Choroid plexus epithelial cell (primary cell): Measurements from ENCODE around the gene DEFB114.
"Not testable (repeated sequence)": the region's sequence is repeated elsewhere in the genome, so short reads cannot be mapped to it uniquely, and the experiment has no call there.

ENCODE experiments used
- DNase-seq: peaks from one replicate; pipeline ENCODE4 v3.0.0-alpha.2; 2010; ENCODE audit warnings: low read depth
- H3K4me3 ChIP-seq: 2 replicates; pipeline ENCODE4 v1.5.1; 2011; ENCODE audit warnings: low read depth, mild to moderate bottlenecking, control low read depth, low read length, moderate library complexity
- TF ChIP-seq, protein P1 (sequence below): conservative IDR thresholded peaks from 2 replicates; pipeline ENCODE4 v1.5.1; 2011; ENCODE audit warnings: low read depth, mild to moderate bottlenecking, control low read depth, inconsistent platforms, low read length, moderate library complexity

Gene DEFB114

DNA sequence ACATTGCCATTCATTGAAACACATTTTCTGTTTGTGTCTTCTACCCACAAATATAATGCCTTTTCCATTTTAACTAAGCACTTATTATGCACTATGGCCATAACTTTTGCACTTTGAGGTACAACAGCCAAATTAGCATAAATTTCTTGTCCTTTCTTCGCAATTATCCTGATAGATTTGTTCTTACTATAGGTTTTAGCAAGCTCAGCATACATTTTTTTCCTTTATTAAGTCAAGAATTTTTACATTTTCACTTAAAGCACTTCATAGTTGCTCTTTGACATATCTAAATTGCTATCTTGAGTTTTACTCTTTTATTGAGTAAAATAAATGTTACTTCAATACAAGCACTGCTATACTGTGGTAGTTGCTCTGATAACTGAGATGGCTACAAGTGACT, 5.8 kb downstream of the DEFB114 start:
- TF ChIP-seq, protein P1, sequence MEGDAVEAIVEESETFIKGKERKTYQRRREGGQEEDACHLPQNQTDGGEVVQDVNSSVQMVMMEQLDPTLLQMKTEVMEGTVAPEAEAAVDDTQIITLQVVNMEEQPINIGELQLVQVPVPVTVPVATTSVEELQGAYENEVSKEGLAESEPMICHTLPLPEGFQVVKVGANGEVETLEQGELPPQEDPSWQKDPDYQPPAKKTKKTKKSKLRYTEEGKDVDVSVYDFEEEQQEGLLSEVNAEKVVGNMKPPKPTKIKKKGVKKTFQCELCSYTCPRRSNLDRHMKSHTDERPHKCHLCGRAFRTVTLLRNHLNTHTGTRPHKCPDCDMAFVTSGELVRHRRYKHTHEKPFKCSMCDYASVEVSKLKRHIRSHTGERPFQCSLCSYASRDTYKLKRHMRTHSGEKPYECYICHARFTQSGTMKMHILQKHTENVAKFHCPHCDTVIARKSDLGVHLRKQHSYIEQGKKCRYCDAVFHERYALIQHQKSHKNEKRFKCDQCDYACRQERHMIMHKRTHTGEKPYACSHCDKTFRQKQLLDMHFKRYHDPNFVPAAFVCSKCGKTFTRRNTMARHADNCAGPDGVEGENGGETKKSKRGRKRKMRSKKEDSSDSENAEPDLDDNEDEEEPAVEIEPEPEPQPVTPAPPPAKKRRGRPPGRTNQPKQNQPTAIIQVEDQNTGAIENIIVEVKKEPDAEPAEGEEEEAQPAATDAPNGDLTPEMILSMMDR, result no peak
- DNase-seq, result no peak
- H3K4me3 ChIP-seq, result no peak overlapping the region

DNA sequence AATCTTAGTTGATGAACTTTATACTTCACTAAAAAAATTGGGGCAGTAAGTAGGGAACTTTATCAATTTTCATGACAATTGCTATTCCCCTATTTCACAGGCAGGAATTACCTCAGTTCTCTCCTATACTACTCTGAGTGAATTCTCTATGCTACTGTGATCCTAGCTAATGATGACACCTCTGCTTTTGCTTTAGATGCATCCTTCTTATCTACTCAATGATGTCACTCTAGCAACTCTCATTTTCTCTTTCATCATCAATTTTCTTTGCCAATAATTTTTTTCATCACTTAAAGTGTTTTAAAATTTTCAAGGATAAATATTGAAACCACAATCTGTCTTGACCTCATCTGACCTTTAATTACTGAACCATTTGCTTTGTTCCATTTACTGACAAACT, 8.1 kb downstream of the DEFB114 start:
- no peak for DNase-seq
- TF ChIP-seq, protein P1, result no peak
- H3K4me3 ChIP-seq, result no peak overlapping the region

DNA sequence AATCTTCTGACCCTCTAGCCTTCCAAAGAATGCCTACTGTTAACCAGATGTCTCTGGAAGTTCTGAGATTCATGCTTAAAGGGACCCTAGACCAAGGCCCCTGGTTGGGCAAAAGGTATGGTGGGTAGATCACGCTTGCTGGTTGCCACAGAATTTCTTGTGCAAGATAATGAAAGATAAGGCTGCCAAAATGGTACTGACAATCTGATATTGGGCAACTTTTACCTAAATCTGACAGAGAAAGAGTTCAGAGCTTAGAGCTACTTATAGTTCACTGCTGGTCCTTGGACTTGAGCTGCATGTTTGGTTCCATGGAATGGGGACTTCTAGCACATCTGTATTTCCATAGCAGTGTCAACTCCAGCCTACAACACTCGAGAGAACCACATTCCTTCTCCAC, 12.0 kb downstream of the DEFB114 start:
- H3K4me3 ChIP-seq, result no peak overlapping the region
- no peak for DNase-seq

DNA sequence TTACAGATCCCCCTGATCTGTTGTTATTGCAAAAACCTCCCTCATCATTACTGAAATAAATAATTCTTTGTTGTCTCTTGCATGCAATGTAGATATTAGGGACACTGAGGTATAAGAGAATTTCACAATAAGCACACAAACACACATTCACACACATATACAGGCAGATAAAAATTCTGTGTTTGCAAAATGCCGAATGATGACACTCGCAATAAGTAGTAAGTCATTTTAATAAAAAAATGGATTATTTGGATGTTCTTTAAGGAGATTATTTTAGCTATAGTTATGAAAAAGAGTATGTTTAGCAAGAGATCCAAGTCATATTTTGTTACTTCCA, 13.6 kb downstream of the DEFB114 start:
- TF ChIP-seq, protein P1, result no peak

More for the DNA sequence above, 12.0 kb downstream of the DEFB114 start:
- TF ChIP-seq, protein P1, result no peak

DNA sequence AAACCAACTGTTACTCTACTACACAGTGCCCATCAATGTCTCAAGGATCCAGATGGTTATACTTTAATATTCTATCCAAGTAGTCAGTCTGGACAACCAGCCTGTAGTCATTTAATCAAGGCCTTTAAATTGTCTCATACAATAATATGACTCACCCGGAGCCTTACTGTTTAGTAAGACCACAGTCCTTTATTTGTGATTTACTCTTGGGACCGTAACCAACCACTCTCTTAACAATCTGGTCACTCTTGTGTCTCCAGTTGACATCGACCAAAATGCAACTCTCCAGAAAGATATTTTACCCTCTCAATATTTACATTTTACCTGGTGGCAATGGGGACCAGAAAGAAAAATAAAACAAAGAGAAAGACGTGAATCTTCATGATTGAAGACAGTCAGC, 14.9 kb downstream of the DEFB114 start:
- no peak for DNase-seq
- TF ChIP-seq, protein P1, result no peak
- no peak overlapping the region for H3K4me3 ChIP-seq

More for the DNA sequence above, 13.6 kb downstream of the DEFB114 start:
- H3K4me3 ChIP-seq, result no peak overlapping the region
- no peak for DNase-seq

DNA sequence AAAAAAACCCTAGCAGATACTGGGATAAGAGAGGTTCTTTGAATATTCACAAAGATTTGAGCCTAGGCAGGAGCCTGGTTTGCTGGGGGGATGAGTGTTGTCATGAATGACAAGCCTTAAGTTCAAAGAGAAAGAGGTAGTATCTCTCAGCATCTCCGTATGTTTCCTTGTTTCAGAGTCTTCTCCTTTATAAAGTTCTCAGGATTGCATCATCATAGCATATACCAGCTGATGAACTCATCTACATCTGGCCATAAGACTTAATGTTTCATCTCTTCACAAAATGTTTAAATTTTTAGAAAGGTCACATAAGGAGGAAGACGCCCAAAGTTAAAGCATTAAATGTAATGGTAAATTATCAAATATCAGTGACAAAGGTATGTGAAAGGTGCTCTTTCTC, 17.1 kb downstream of the DEFB114 start:
- H3K4me3 ChIP-seq, result no peak overlapping the region
- no peak for DNase-seq
- TF ChIP-seq, protein P1, result no peak

DNA sequence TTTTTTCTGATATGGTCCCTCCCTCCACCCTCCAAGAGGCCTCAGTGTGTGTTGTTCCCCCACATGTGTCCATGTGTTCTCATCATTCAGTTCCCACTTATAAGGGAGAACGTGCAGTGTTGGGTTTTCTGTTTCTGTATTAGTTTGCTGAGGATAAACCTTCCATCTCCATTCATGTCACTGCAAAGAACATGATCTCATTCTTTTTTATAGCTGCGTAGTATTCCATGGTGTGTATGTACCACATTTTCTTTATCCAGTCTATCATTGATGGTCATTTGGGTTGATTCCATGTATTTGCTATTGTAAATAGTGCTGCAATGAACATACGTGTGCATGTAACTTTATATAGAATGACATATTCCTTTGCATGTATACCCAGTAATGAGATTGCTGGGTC, 19.9 kb downstream of the DEFB114 start:
- not testable (repeated sequence) for H3K4me3 ChIP-seq, DNase-seq

DNA sequence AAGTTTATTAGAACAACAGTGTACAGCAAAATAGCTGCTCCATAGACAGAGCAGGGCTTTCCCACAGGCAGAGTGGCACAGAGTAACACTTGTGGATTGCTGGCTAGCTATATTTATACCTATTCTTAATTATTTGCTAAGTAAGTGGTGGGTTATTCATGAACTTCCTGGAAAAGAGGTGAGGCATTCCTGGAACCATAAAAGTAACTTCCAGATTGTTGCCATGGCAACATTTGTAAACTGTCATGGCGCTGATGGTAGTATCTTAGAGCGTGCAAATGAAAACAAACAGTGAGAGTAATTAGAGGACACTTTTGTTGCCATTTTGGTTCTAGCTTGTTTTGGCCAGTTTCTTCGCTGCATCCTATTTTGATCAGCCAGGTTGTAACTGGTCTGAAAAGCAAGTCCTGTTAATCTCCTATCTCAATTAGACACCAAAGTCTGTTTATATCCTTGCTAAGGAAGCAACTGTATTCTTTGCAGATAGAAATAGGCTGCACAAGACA, 23.9 kb downstream of the DEFB114 start:
- no peak overlapping the region for H3K4me3 ChIP-seq
- TF ChIP-seq, protein P1, result no peak
- DNase-seq, result no peak
